ENCODE results near the gene APLNR. TPM values are rescaled to one million over a fixed set of nuclear protein-coding genes. Genes with fewer than 3 reads are reported as not detected.

The APLNR gene
- total and polyA plus RNA-seq, 2 of the 4 experiments (the other 2 are of a cell fraction), result not detected

DNA sequence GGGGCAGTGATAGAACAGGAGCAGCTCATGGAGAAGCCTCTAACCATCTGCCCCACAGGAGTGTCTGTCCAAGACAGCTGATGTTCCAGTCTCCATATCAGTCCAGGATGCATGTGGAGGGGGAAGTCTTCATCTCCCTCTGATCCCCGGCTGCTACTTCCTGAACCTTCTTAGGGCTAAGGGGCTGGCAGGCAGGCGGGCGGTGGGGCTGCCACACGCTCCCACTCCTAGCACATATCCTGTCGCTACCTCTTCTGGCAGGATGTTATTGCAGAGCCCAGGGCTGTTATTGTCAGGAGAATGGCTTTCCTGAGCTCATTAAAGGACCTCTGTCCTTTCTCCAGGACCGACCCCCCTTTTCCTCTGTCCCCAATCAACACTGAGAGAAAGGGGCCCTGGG lies 29.9 kb downstream of the APLNR start:
- Histone ChIP-seq H3K9me1 (ENCODE audit: insufficient read depth, low read length) (peaks cover 3% of the 10 kb centered on the region; the same call in 1 of the 2 replicates), H3K27ac (ENCODE audit: insufficient read depth, low read length) (no peak overlapping the region), H2BK120ac (ENCODE audit: low read depth, low read length) (no peak overlapping the region), H2BK20ac (ENCODE audit: low read depth, low read length) (no peak overlapping the region), H4K20me1 (ENCODE audit: insufficient read depth, low read length) (no peaks in the 10 kb centered on the region), H3K23ac (ENCODE audit: low read depth, low read length) (no peak overlapping the region), H4K5ac (ENCODE audit: low read depth, low read length) (no peak overlapping the region), H2BK5ac (ENCODE audit: low read depth, low read length, poor library complexity, severe bottlenecking) (no peak overlapping the region), H3K79me1 (ENCODE audit: low read depth in 1 of 2, low read length in 2 of 2) (no peaks in the 10 kb centered on the region), H3K36me3 (ENCODE audit: control insufficient read depth, insufficient read depth, low read length) (no peaks in the 10 kb centered on the region), H2BK15ac (ENCODE audit: low read depth, low read length) (no peak overlapping the region), H2AK9ac (replicated peaks; ENCODE audit: low read depth, low read length, poor library complexity) (no peak overlapping the region), H3K4ac (ENCODE audit: low read depth, low read length) (no peak overlapping the region), H4K91ac (ENCODE audit: insufficient read depth, low read depth, low read length) (no peak overlapping the region), H3K9me3 (ENCODE audit: control insufficient read depth, insufficient read depth, low read length) (no peaks in the 10 kb centered on the region), H3K4me1 (ENCODE audit: control insufficient read depth, insufficient read depth, low read length) (no peaks in the 10 kb centered on the region; the same call in 1 of the 2 replicates), H3K4me3 (ENCODE audit: insufficient read depth, low read depth, low read length) (no peak overlapping the region), H2AK5ac (ENCODE audit: low read depth, low read length) (no peak overlapping the region), H3K18ac (ENCODE audit: low read depth, low read length) (no peak overlapping the region), H2AFZ (replicated peaks; ENCODE audit: low read length, poor library complexity) (no peak overlapping the region), H4K8ac (ENCODE audit: low read depth in 2 of 2, low read length in 2 of 2) (no peak overlapping the region), H3K9ac (ENCODE audit: low read depth, low read length) (no peak overlapping the region), H3K14ac (replicated peaks; ENCODE audit: low read depth, low read length) (no peak overlapping the region), H3K27me3 (ENCODE audit: control insufficient read depth, insufficient read depth, low read length) (peaks cover 30% of the 10 kb centered on the region), H3K4me2 (ENCODE audit: low read depth, low read length) (no peak overlapping the region), H3K56ac (ENCODE audit: extremely low read depth, insufficient read depth, low read length) (no peak overlapping the region)
- ChIA-PET POLR2A (ENCODE audit: unreplicated experiment) (no interaction called here), CTCF (interaction anchor here (0.8 kb wide), 1 partner anchor 42 kb away, joined by 3 read pairs; no protein-coding TSS in a partner anchor)
- dilution Hi-C loops (cut with HindIII; ENCODE audit: low sequenced_read_pairs, unreplicated experiment) (no loop called here), intact Hi-C loops (cut with micrococcal nuclease) (no loop called here), in situ Hi-C loops (cut with MboI; ENCODE audit: low sequenced_read_pairs) (no loop called here)
- DNase-seq (no peak), ATAC-seq (ENCODE audit: low read depth) (no peak)
- TF ChIP-seq NFE2L2 (IDR thresholded peaks at IDR 0.05; ENCODE audit: low read depth, low read length) (no peak), SMC3 (IDR thresholded peaks at IDR 0.05; ENCODE audit: low read depth, low read length) (no peak), POLR2A (IDR thresholded peaks at IDR 0.05; ENCODE audit: low read depth, low read length) (no peak)
- TF ChIP-seq, protein P1, sequence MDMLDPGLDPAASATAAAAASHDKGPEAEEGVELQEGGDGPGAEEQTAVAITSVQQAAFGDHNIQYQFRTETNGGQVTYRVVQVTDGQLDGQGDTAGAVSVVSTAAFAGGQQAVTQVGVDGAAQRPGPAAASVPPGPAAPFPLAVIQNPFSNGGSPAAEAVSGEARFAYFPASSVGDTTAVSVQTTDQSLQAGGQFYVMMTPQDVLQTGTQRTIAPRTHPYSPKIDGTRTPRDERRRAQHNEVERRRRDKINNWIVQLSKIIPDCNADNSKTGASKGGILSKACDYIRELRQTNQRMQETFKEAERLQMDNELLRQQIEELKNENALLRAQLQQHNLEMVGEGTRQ (IDR thresholded peaks at IDR 0.05; ENCODE audit: low read depth, low read length), result no peak
- WGBS, 2 experiments (ENCODE audit: extremely low coverage in 2 of 2, insufficient read length in 1 of 2), result 40% methylated on average over 1 of the region's 6 CpGs; no CpG with 5 or more reads in 1 of the 2 experiments
- BruUV-seq (replicated peaks), result no TSS peak

Measured in IMR-90 (cell line).